SK-N-SH treated with all-trans-retinoic acid at 6 μM for 48 hours (cell line): Measurements from ENCODE around the gene SIPA1.

ENCODE experiments used
- ATAC-seq: fragments of 200-7000 bp; cut with Tn5 transposase; 3 replicates; pipeline ENCODE4 v1.9.1; 2020; ENCODE audit warnings: mild to moderate bottlenecking, moderate library complexity
- ARNTL ChIP-seq: fragments of 450-650 bp; formaldehyde crosslinking; IDR thresholded peaks from 2 replicates; pipeline ENCODE4 v1.5.0; 2020; ENCODE audit warnings: low read depth, mild to moderate bottlenecking, moderate library complexity, borderline replicate concordance
- BACH2 ChIP-seq: fragments of 250-450 bp; sonication (Bioruptor Pico); IDR thresholded peaks from 2 replicates; pipeline ENCODE4 v1.9.0; 2021; ENCODE audit warnings: mild to moderate bottlenecking, borderline replicate concordance
- CREB5 ChIP-seq: fragments of 250-450 bp; sonication (Bioruptor Pico); IDR thresholded peaks from 2 replicates; pipeline ENCODE4 v1.5.1; 2020; ENCODE audit warnings: low read depth, mild to moderate bottlenecking, moderate library complexity
- CSDC2 ChIP-seq: fragments of 250-450 bp; sonication (Bioruptor Pico); IDR thresholded peaks from 2 replicates; pipeline ENCODE4 v1.5.0; 2020; ENCODE audit warnings: mild to moderate bottlenecking, moderate library complexity
- ESRRG ChIP-seq: fragments of 250-450 bp; sonication (Bioruptor Pico); IDR thresholded peaks from 2 replicates; pipeline ENCODE4 v1.6.1; 2021; ENCODE audit warnings: mild to moderate bottlenecking
- GLIS3 ChIP-seq: fragments of 250-450 bp; sonication (Bioruptor Pico); IDR thresholded peaks from 2 replicates; pipeline ENCODE4 v1.5.0; 2020; ENCODE audit warnings: mild to moderate bottlenecking, moderate library complexity
- ISL1 ChIP-seq: fragments of 250-450 bp; sonication (Bioruptor Pico); IDR thresholded peaks from 2 replicates; pipeline ENCODE4 v2.1.2; 2022; ENCODE audit warnings: mild to moderate bottlenecking, moderate library complexity
- OSR1 ChIP-seq: fragments of 250-450 bp; sonication (Bioruptor Pico); IDR thresholded peaks from 2 replicates; pipeline ENCODE4 v1.8.0; 2022; ENCODE audit warnings: moderate library complexity, mild to moderate bottlenecking, inconsistent platforms
- PATZ1 ChIP-seq: fragments of 250-450 bp; sonication (Bioruptor Pico); IDR thresholded peaks from 2 replicates; pipeline ENCODE4 v1.8.0; 2020; ENCODE audit warnings: mild to moderate bottlenecking, moderate library complexity, borderline replicate concordance
- PPARA ChIP-seq: fragments of 250-450 bp; sonication (Bioruptor Pico); IDR thresholded peaks from 2 replicates; pipeline ENCODE4 v1.5.0; 2020; ENCODE audit warnings: mild to moderate bottlenecking, borderline replicate concordance
- RARB ChIP-seq: fragments of 250-450 bp; sonication (Bioruptor Pico); IDR thresholded peaks from 2 replicates; pipeline ENCODE4 v1.8.0; 2021; ENCODE audit warnings: mild to moderate bottlenecking, moderate library complexity
- TCF4 ChIP-seq: fragments of 250-450 bp; sonication (Bioruptor Pico); IDR thresholded peaks from 2 replicates; pipeline ENCODE4 v1.8.0; 2021; ENCODE audit warnings: mild to moderate bottlenecking, moderate library complexity, borderline replicate concordance
- TOX ChIP-seq: fragments of 250-450 bp; sonication (Bioruptor Pico); IDR thresholded peaks from 2 replicates; pipeline ENCODE4 v1.8.0; 2021; ENCODE audit warnings: mild to moderate bottlenecking, moderate library complexity, borderline replicate concordance
- TSHZ2 ChIP-seq: fragments of 250-450 bp; sonication (Bioruptor Pico); IDR thresholded peaks from 2 replicates; pipeline ENCODE4 v1.5.0; 2020; ENCODE audit warnings: mild to moderate bottlenecking, moderate library complexity
- ZC3H10 ChIP-seq: fragments of 250-450 bp; sonication (Bioruptor Pico); IDR thresholded peaks from 2 replicates; pipeline ENCODE4 v1.5.1; 2021; ENCODE audit warnings: mild to moderate bottlenecking, moderate library complexity
- ZFP3 ChIP-seq: fragments of 250-450 bp; sonication (Bioruptor Pico); IDR thresholded peaks from 2 replicates; pipeline ENCODE4 v1.5.0; 2020; ENCODE audit warnings: mild to moderate bottlenecking, moderate library complexity
- ZFP30 ChIP-seq: fragments of 450-650 bp; formaldehyde crosslinking; IDR thresholded peaks from 2 replicates; pipeline ENCODE4 v1.5.0; 2022; ENCODE audit warnings: mild to moderate bottlenecking, moderate library complexity
- ZNF565 ChIP-seq: fragments of 450-650 bp; formaldehyde crosslinking; conservative IDR thresholded peaks from 2 replicates; pipeline ENCODE4 v1.5.0; 2020; ENCODE audit warnings: low read depth, mild to moderate bottlenecking, moderate library complexity
- ZNF70 ChIP-seq: fragments of 450-650 bp; formaldehyde crosslinking; IDR thresholded peaks from 2 replicates; pipeline ENCODE4 v1.5.0; 2020; ENCODE audit warnings: mild to moderate bottlenecking, moderate library complexity
- ZNF8 ChIP-seq: fragments of 450-650 bp; formaldehyde crosslinking; IDR thresholded peaks from 2 replicates; pipeline ENCODE4 v1.5.0; 2020; ENCODE audit warnings: mild to moderate bottlenecking, moderate library complexity
- TF ChIP-seq, protein P1 (sequence below): fragments of 250-450 bp; sonication (Bioruptor Pico); IDR thresholded peaks from 2 replicates; pipeline ENCODE4 v1.8.0; 2021; ENCODE audit warnings: low read depth, mild to moderate bottlenecking, moderate library complexity, borderline replicate concordance
- TF ChIP-seq, protein P2 (sequence below): fragments of 250-450 bp; sonication (Bioruptor Pico); IDR thresholded peaks from 2 replicates; pipeline ENCODE4 v1.5.1; 2021; ENCODE audit warnings: mild to moderate bottlenecking, moderate library complexity

The SIPA1 gene

DNA sequence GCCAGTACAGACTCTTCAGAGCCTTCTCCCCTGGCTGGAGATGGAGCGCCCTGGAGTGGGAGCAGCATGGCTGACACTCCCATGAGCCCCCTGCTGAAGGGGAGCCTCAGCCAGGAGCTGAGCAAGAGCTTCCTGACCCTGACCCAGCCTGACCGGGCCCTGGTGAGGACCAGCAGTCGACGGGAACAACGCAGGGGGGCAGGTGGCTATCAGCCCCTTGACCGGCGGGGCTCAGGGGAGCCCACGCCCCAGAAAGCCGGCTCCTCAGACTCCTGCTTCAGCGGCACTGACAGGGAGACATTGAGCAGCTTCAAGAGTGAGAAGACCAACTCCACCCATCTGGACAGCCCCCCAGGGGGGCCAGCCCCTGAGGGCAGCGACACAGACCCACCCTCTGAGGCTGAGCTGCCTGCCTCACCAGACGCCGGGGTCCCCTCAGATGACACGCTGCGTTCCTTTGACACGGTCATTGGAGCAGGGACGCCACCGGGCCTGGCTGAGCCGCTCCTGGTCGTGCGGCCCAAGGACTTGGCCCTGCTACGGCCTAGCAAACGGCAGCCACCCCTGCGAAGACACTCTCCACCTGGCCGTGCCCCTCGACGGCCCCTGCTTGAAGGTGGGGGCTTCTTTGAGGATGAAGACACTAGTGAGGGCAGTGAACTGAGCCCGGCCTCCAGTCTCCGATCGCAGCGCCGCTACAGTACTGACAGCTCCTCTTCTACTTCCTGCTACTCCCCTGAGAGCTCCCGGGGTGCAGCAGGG is 19.7 kb upstream of the SIPA1 start (continued):
- TF ChIP-seq TCF4 (CRISPR knock-in tag) (no peak), GLIS3 (no peak)
- TF ChIP-seq, all 23 proteins: peak for 0

GRCh38 chr11:65618763-65619162 is 19.1 kb upstream of the SIPA1 start:
- TF ChIP-seq BACH2 (no peak), ISL1 (CRISPR knock-in tag) (no peak), ARNTL (CRISPR knock-in tag) (no peak)

DNA sequence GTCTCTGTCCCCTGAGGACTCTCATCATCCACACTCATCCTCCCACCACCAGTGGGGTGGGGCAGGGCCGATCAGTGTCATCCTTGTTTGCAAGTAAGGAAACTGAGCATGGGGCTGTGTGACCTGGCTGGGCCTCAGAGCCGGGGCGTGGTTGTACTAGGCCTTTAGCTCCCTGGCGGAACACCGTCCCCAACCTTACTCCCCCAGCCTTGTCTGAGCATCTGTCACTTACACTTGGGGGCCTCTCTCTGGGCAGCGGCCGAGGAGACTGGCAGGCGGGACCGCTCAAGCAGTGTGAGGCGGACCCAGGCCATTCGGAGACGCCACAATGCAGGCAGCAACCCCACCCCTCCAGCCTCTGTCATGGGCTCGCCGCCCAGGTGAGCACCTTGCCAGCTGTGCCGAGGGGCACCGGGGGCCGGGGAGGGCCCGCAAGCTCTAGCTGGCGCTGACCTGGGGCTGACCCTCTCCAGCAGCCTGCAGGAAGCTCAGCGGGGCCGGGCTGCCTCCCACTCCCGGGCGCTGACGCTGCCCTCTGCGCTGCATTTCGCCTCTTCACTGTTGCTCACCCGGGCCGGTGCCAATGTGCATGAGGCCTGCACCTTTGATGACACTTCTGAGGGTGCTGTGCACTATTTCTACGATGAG is 18.5 kb upstream of the SIPA1 start:
- TF ChIP-seq GLIS3 (no peak), PPARA (CRISPR knock-in tag) (no peak), ZC3H10 (no peak), ZNF565 (CRISPR knock-in tag) (no peak), BACH2 (no peak), RARB (no peak), ARNTL (CRISPR knock-in tag) (no peak), ZFP30 (CRISPR knock-in tag) (no peak), ZFP3 (no peak), CSDC2 (no peak), TCF4 (CRISPR knock-in tag) (no peak), ISL1 (CRISPR knock-in tag) (no peak), OSR1 (CRISPR knock-in tag) (no peak), ZNF8 (CRISPR knock-in tag) (no peak), PATZ1 (CRISPR knock-in tag) (no peak), CREB5 (no peak)
- TF ChIP-seq, protein P1, sequence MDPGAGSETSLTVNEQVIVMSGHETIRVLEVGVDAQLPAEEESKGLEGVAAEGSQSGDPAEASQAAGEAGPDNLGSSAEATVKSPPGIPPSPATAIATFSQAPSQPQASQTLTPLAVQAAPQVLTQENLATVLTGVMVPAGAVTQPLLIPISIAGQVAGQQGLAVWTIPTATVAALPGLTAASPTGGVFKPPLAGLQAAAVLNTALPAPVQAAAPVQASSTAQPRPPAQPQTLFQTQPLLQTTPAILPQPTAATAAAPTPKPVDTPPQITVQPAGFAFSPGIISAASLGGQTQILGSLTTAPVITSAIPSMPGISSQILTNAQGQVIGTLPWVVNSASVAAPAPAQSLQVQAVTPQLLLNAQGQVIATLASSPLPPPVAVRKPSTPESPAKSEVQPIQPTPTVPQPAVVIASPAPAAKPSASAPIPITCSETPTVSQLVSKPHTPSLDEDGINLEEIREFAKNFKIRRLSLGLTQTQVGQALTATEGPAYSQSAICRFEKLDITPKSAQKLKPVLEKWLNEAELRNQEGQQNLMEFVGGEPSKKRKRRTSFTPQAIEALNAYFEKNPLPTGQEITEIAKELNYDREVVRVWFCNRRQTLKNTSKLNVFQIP (CRISPR knock-in tag): no peak
- TF ChIP-seq, all 23 proteins: peak for 0
- no peak for ATAC-seq

More at GRCh38 chr11:65618763-65619162, 19.1 kb upstream of the SIPA1 start:
- no peak for ATAC-seq

DNA sequence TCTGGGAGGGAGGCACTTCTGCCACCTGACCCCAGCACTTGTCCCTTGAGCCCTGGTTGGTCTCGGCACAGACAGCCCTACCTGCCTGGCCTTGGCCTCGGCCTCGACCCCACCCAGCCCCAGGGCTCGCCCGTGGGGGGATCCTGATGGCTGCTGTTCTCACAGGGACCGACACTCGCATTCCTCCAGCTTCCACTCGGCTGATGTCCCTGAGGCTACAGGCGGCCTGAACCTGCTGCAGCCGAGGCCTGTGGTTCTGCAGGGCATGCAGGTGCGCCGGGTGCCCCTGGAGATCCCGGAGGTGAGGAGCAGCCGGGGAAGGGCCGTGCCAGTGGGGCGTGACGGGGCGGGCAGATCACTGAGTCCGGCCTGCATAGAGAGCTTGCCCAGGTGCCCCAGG is 17.2 kb upstream of the SIPA1 start:
- ATAC-seq: no peak
- no peak for TF ChIP-seq TOX (CRISPR knock-in tag)
- no peak for TF ChIP-seq ZFP3
- TF ChIP-seq, protein P2, sequence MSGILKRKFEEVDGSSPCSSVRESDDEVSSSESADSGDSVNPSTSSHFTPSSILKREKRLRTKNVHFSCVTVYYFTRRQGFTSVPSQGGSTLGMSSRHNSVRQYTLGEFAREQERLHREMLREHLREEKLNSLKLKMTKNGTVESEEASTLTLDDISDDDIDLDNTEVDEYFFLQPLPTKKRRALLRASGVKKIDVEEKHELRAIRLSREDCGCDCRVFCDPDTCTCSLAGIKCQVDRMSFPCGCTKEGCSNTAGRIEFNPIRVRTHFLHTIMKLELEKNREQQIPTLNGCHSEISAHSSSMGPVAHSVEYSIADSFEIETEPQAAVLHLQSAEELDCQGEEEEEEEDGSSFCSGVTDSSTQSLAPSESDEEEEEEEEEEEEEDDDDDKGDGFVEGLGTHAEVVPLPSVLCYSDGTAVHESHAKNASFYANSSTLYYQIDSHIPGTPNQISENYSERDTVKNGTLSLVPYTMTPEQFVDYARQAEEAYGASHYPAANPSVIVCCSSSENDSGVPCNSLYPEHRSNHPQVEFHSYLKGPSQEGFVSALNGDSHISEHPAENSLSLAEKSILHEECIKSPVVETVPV: no peak
- TF ChIP-seq RARB: no peak
- TF ChIP-seq ZNF565 (CRISPR knock-in tag): no peak
- no peak for TF ChIP-seq ZNF8 (CRISPR knock-in tag)
- no peak for TF ChIP-seq ZNF70
- TF ChIP-seq ARNTL (CRISPR knock-in tag): no peak
- TF ChIP-seq ISL1 (CRISPR knock-in tag): no peak
- TF ChIP-seq ESRRG (CRISPR knock-in tag): no peak
- TF ChIP-seq CSDC2: no peak
- TF ChIP-seq BACH2: no peak
- no peak for TF ChIP-seq TSHZ2 (CRISPR knock-in tag)
- TF ChIP-seq PATZ1 (CRISPR knock-in tag): no peak
- no peak for TF ChIP-seq OSR1 (CRISPR knock-in tag)
- no peak for TF ChIP-seq ZC3H10
- TF ChIP-seq PPARA (CRISPR knock-in tag): no peak
